CD4-positive, alpha-beta T cell treated with Interleukin-17A for 1 hour (primary cell): ENCODE data around the gene HOXA6.

Experiments
- DNase-seq: peaks from one replicate; pipeline ENCODE4 v3.0.0-alpha.2; 2020

Gene HOXA6

GRCh38 chr7:27121684-27122076 is 25.9 kb downstream of the HOXA6 start:
- DNase-seq: no peak

- DNase-seq: no peak
Measured at GRCh38 chr7:27119412-27119911, 28.1 kb downstream of the HOXA6 start.

- DNase-seq: no peak
Measured at GRCh38 chr7:27118580-27118979, 29.0 kb downstream of the HOXA6 start.

- DNase-seq: no peak
Measured at GRCh38 chr7:27117887-27118491, 29.6 kb downstream of the HOXA6 start.

- no peak for DNase-seq
Measured at GRCh38 chr7:27116962-27117886, 30.4 kb downstream of the HOXA6 start.

GRCh38 chr7:27116031-27116961 is 31.3 kb downstream of the HOXA6 start:
- DNase-seq: no peak

- DNase-seq: no peak
Measured at GRCh38 chr7:27115221-27116026, 32.1 kb downstream of the HOXA6 start.

GRCh38 chr7:27114881-27115220 is 32.7 kb downstream of the HOXA6 start:
- no peak for DNase-seq

GRCh38 chr7:27113991-27114769 is 33.4 kb downstream of the HOXA6 start:
- DNase-seq: no peak

- DNase-seq: no peak
Measured at GRCh38 chr7:27112955-27113949, 34.3 kb downstream of the HOXA6 start.

- DNase-seq: no peak
Measured at GRCh38 chr7:27112361-27112760, 35.2 kb downstream of the HOXA6 start.

- DNase-seq: no peak
Measured at GRCh38 chr7:27111751-27112277, 35.8 kb downstream of the HOXA6 start.

- DNase-seq: no peak
Measured at GRCh38 chr7:27111042-27111750, 36.4 kb downstream of the HOXA6 start.

GRCh38 chr7:27110186-27111031 is 37.2 kb downstream of the HOXA6 start:
- DNase-seq: no peak

- DNase-seq: no peak
Measured at GRCh38 chr7:27109466-27110185, 37.9 kb downstream of the HOXA6 start.

- DNase-seq: no peak
Measured at GRCh38 chr7:27108390-27109127, 39.0 kb downstream of the HOXA6 start.
